CD14-positive monocyte (primary cell): ENCODE measurements around the gene SMTNL1. TPM values are rescaled to one million over a fixed set of nuclear protein-coding genes. Genes with fewer than 3 reads are reported as not detected.

Experiments
- DNase-seq, 3 donors: peaks; one replicate each; pipeline ENCODE4 v3.0.0-alpha.2; 2011 to 2022
- H2AFZ ChIP-seq: 2 replicates; pipeline ENCODE4 v1.6.0; 2012; ENCODE audit warnings: mild to moderate bottlenecking, low read depth, low read length, inconsistent platforms; ENCODE audit not compliant: insufficient read depth, poor library complexity, severe bottlenecking
- H3K27ac ChIP-seq, 2 donors: 1 replicate in 1 of 2; 2 replicates in 1 of 2; pipeline ENCODE4 v1.5.1; 2012 to 2013; ENCODE audit warnings: low read length in 2 of 2, control low read depth in 1 of 2, inconsistent platforms in 1 of 2, low read depth in 1 of 2, mild to moderate bottlenecking in 1 of 2
- H3K27me3 ChIP-seq, 2 donors: one replicate each; pipeline versions ENCODE4 v1.6.0 to v1.6.1; 2011 to 2013; ENCODE audit warnings: low read length in 2 of 2; ENCODE audit not compliant: control insufficient read depth in 2 of 2, insufficient read depth in 2 of 2
- H3K36me3 ChIP-seq, 2 donors: replicated peaks in 1 of 2; 1 replicate in 1 of 2; 2 replicates in 1 of 2; pipeline versions ENCODE4 v1.5.1 to v1.6.1; 2012 to 2013; ENCODE audit warnings: low read length in 2 of 2, control low read depth in 1 of 2, inconsistent platforms in 1 of 2, mild to moderate bottlenecking in 1 of 2; ENCODE audit not compliant: insufficient read depth in 2 of 2, control insufficient read depth in 1 of 2
- H3K4me1 ChIP-seq, 2 donors: 1 replicate in 1 of 2; 2 replicates in 1 of 2; pipeline versions ENCODE4 v1.5.1 to v1.6.1; 2012 to 2013; ENCODE audit warnings: low read length in 2 of 2, control low read depth in 1 of 2, inconsistent platforms in 1 of 2, mild to moderate bottlenecking in 1 of 2, moderate library complexity in 1 of 2; ENCODE audit not compliant: insufficient read depth in 2 of 2, control insufficient read depth in 1 of 2
- H3K4me2 ChIP-seq: replicated peaks from 2 replicates; pipeline ENCODE3; 2012; ENCODE audit warnings: low read length, moderate library complexity, mild to moderate bottlenecking; ENCODE audit not compliant: poor library complexity, severe bottlenecking; ENCODE audit errors: extremely low read depth
- H3K4me3 ChIP-seq, 3 experiments: fragments of 200-600 bp in 1 of 3; sonication (generic) in 1 of 3; replicated peaks in 1 of 3; 1 replicate in 2 of 3; 2 replicates in 1 of 3; pipeline ENCODE4 v1.5.1; 2011 to 2013; ENCODE audit warnings: low read length in 3 of 3, mild to moderate bottlenecking in 3 of 3, control low read depth in 2 of 3, low read depth in 2 of 3, inconsistent platforms in 1 of 3, moderate library complexity in 1 of 3
- H3K79me2 ChIP-seq: 2 replicates; pipeline ENCODE4 v1.6.0; 2012; ENCODE audit warnings: mild to moderate bottlenecking, control low read depth, inconsistent platforms, low read length, moderate library complexity; ENCODE audit not compliant: insufficient read depth
- H3K9ac ChIP-seq: 2 replicates; pipeline ENCODE4 v1.6.0; 2017; ENCODE audit warnings: low read length, mild to moderate bottlenecking; ENCODE audit not compliant: insufficient read depth, poor library complexity, severe bottlenecking
- H3K9me3 ChIP-seq, 2 donors: replicated peaks in 1 of 2; 1 replicate in 1 of 2; 2 replicates in 1 of 2; pipeline versions ENCODE4 v1.5.1 to v1.6.1; 2012 to 2013; ENCODE audit warnings: low read length in 2 of 2, control low read depth in 1 of 2; ENCODE audit not compliant: control insufficient read depth in 1 of 2, insufficient read depth in 1 of 2
- H4K20me1 ChIP-seq: 2 replicates; pipeline ENCODE4 v1.6.0; 2012; ENCODE audit warnings: mild to moderate bottlenecking, low read length, control low read depth, moderate library complexity; ENCODE audit not compliant: insufficient read depth
- H3K27ac Mint-ChIP-seq, 7 donors: one replicate each; pipeline ENCODE4 v1.8.0; 2020; ENCODE audit warnings: mild to moderate bottlenecking in 7 of 7, mixed read lengths in 7 of 7, moderate library complexity in 6 of 7, inconsistent platforms in 2 of 7
- H3K27me3 Mint-ChIP-seq, 3 donors: one replicate each; pipeline ENCODE4 v1.8.0; 2021 to 2022; ENCODE audit warnings: low read depth in 3 of 3, mild to moderate bottlenecking in 3 of 3, mixed read lengths in 3 of 3, moderate library complexity in 3 of 3, inconsistent platforms in 1 of 3
- H3K36me3 Mint-ChIP-seq, 2 donors: one replicate each; pipeline ENCODE4 v1.8.0; 2020; ENCODE audit warnings: mixed read lengths in 2 of 2, inconsistent platforms in 1 of 2, mild to moderate bottlenecking in 1 of 2
- H3K4me1 Mint-ChIP-seq: one replicate; pipeline ENCODE4 v1.8.0; 2020; ENCODE audit warnings: mild to moderate bottlenecking, mixed read lengths
- H3K4me3 Mint-ChIP-seq, 2 donors: one replicate each; pipeline ENCODE4 v1.8.0; 2020; ENCODE audit warnings: mild to moderate bottlenecking in 2 of 2, mixed read lengths in 2 of 2, moderate library complexity in 1 of 2
- H3K9me3 Mint-ChIP-seq, 7 donors: one replicate each; pipeline ENCODE4 v1.8.0; 2020 to 2022; ENCODE audit warnings: mixed read lengths in 7 of 7, mild to moderate bottlenecking in 6 of 7, moderate library complexity in 6 of 7, inconsistent platforms in 2 of 7
- CTCF ChIP-seq: fragments of 200-600 bp; IDR thresholded peaks from one replicate; pipeline ENCODE4 v1.8.0; 2022; ENCODE audit warnings: antibody characterized with exemption, mild to moderate bottlenecking
- WGBS: methylation state at CpG from one replicate; pipeline ENCODE4 v1.1.5; 2013; ENCODE audit warnings: missing lambda C conversion rate; ENCODE audit not compliant: insufficient coverage; 5-methylcytosine and 5-hydroxymethylcytosine counted together
- intact Hi-C, 2 donors: fragments of 100-400 bp; cut with micrococcal nuclease; formaldehyde crosslinking; loops; one replicate each; pipeline versions ENCODE4 v1.15.0 to v1.15.1; 2023
- polyA plus RNA-seq, 3 donors: library from polyadenylated mRNA; depleted of rRNA in 1 of 3; unstranded in 2 of 3; stranded (reverse) in 1 of 3; fragments of 300-500 nt in 2 of 3; fragments of >200 nt in 1 of 3; fragmentation: Illumina TruSeq in 2 of 3; gene quantifications; 1 replicate in 2 of 3; 2 replicates in 1 of 3; pipeline ENCODE4 v1.2.3, GENCODE V29; 2012 to 2021

The SMTNL1 gene
- polyA plus RNA-seq, 3 donors: not detected

GRCh38 chr11:57523419-57523818 lies 14.0 kb upstream of the SMTNL1 start:
- no peak for DNase-seq
- TF ChIP-seq CTCF: no peak
- Histone ChIP-seq H3K27me3 (no peaks in the 10 kb centered on the region), H4K20me1 (no peaks in the 10 kb centered on the region), H3K9me3 (no peaks in the 10 kb centered on the region), H3K4me1 (no peaks in the 10 kb centered on the region), H3K79me2 (peaks cover under 1% of the 10 kb centered on the region), H3K27ac (no peak overlapping the region), H3K9ac (no peak overlapping the region), H3K4me3 (no peak overlapping the region), H2AFZ (no peak overlapping the region), H3K4me2 (no peak overlapping the region), H3K36me3 (peaks cover under 1% of the 10 kb centered on the region in 2 donors)
- H3K27ac Mint-ChIP-seq: no peak overlapping the region
- peaks cover 10 to 16% of the 10 kb centered on the region in 2 donors for H3K36me3 Mint-ChIP-seq
- H3K27me3 Mint-ChIP-seq: peaks cover 0 to 2% (median 0%) of the 10 kb centered on the region in 3 donors
- intact Hi-C loops: no loop called here
- peaks cover 0 to 6% (median 0%) of the 10 kb centered on the region in 7 donors for H3K9me3 Mint-ChIP-seq
- H3K4me1 Mint-ChIP-seq: no peaks in the 10 kb centered on the region
- H3K4me3 Mint-ChIP-seq: no peak overlapping the region
- WGBS: 100% methylated on average over 3 of the region's 4 CpGs

- peaks cover 0 to 6% (median 0%) of the 10 kb centered on the region in 7 donors for H3K9me3 Mint-ChIP-seq
- WGBS: 63% methylated on average over 2 of the region's 7 CpGs
- H3K4me3 Mint-ChIP-seq: no peak overlapping the region
- H3K4me1 Mint-ChIP-seq: peaks cover 18% of the 10 kb centered on the region
- Histone ChIP-seq H3K4me2 (no peak overlapping the region), H3K4me1 (peaks cover 23 to 27% of the 10 kb centered on the region in 2 donors), H3K9ac (no peak overlapping the region), H3K27ac (no peak overlapping the region), H3K79me2 (peaks cover 23% of the 10 kb centered on the region), H3K36me3 (peaks cover 5 to 8% of the 10 kb centered on the region in 2 donors), H3K4me3 (no peak overlapping the region), H3K9me3 (no peaks in the 10 kb centered on the region), H3K27me3 (no peaks in the 10 kb centered on the region), H4K20me1 (no peaks in the 10 kb centered on the region), H2AFZ (no peak overlapping the region)
- H3K27ac Mint-ChIP-seq: peak overlapping the region in 2 of 7 donors; percentile 20 to 32
- H3K36me3 Mint-ChIP-seq: peaks cover 15 to 19% of the 10 kb centered on the region in 2 donors
- H3K27me3 Mint-ChIP-seq: peaks cover 0 to 2% (median 2%) of the 10 kb centered on the region in 3 donors
- peak; percentile 95 for TF ChIP-seq CTCF
- intact Hi-C loops: loop anchor here (2.0 to 5.0 kb wide), 4 partner anchors 35 to 180 kb away; no protein-coding TSS in a partner anchor
- DNase-seq: peak; percentile 44 to 68 (median 63)
These were observed 10.3 kb upstream of the SMTNL1 start for GRCh38 chr11:57527056-57527631.
